Mucosa of rectum (tissue), 2 donors: Measurements from ENCODE around the gene TMCO6.

Experiments used
- H3K27ac ChIP-seq, 2 donors: one replicate each; pipeline ENCODE4 v1.7.0; 2013; ENCODE audit warnings: inconsistent platforms in 2 of 2, low read depth in 2 of 2, low read length in 2 of 2
- H3K27me3 ChIP-seq, 2 donors: one replicate each; pipeline ENCODE4 v1.7.0; 2013; ENCODE audit warnings: low read length in 2 of 2; ENCODE audit not compliant: control insufficient read depth in 2 of 2, insufficient read depth in 2 of 2
- H3K36me3 ChIP-seq, 2 donors: one replicate each; pipeline ENCODE4 v1.7.0; 2013; ENCODE audit warnings: low read length in 2 of 2; ENCODE audit not compliant: control insufficient read depth in 2 of 2, insufficient read depth in 2 of 2
- H3K4me1 ChIP-seq, 2 donors: one replicate each; pipeline ENCODE4 v1.7.0; 2013; ENCODE audit warnings: low read length in 2 of 2, mild to moderate bottlenecking in 1 of 2; ENCODE audit not compliant: control insufficient read depth in 2 of 2, insufficient read depth in 2 of 2
- H3K4me3 ChIP-seq, 2 donors: one replicate each; pipeline ENCODE4 v1.7.0; 2013; ENCODE audit warnings: low read length in 2 of 2
- H3K9ac ChIP-seq, 2 donors: one replicate each; pipeline ENCODE4 v1.7.0; 2013; ENCODE audit warnings: low read length in 2 of 2, low read depth in 1 of 2, mild to moderate bottlenecking in 1 of 2
- H3K9me3 ChIP-seq, 2 donors: one replicate each; pipeline ENCODE4 v1.7.0; 2013; ENCODE audit warnings: low read length in 2 of 2; ENCODE audit not compliant: control insufficient read depth in 2 of 2
- donor health status: healthy.
- donor health status: Normal muscosa, but diverticular disease.

The TMCO6 gene

GRCh38 chr5:140671472-140672125 is 32.3 kb downstream of the TMCO6 start:
- Histone ChIP-seq H3K36me3 (peaks cover 58 to 60% of the 10 kb centered on the region in 2 donors), H3K9ac (peak overlapping the region in 1 of 2 donors; percentile 28), H3K4me3 (no peak overlapping the region), H3K27me3 (no peaks in the 10 kb centered on the region), H3K4me1 (peaks cover 0 to 9% of the 10 kb centered on the region in 2 donors), H3K27ac (peak overlapping the region; percentile 52 to 60), H3K9me3 (no peaks in the 10 kb centered on the region)

GRCh38 chr5:140672455-140673186 is 33.4 kb downstream of the TMCO6 start:
- Histone ChIP-seq H3K9me3 (no peaks in the 10 kb centered on the region), H3K4me1 (peaks cover 0 to 9% of the 10 kb centered on the region in 2 donors), H3K27me3 (no peaks in the 10 kb centered on the region), H3K36me3 (peaks cover 68 to 70% of the 10 kb centered on the region in 2 donors), H3K27ac (peak overlapping the region; percentile 25 to 52), H3K4me3 (no peak overlapping the region), H3K9ac (no peak overlapping the region)

- Histone ChIP-seq H3K9ac (no peak within 1 kb of the TSS), H3K36me3 (peaks cover 63 to 72% of the 10 kb centered on the region in 2 donors), H3K9me3 (no peaks in the 10 kb centered on the region), H3K4me3 (no peak within 1 kb of the TSS), H3K4me1 (peaks cover 0 to 9% of the 10 kb centered on the region in 2 donors), H3K27me3 (no peaks in the 10 kb centered on the region), H3K27ac (peak within 1 kb of the TSS in 1 of 2 donors; percentile 25)
These were observed 34.1 kb downstream of the TMCO6 start, which contains the start of gene DND1 for GRCh38 chr5:140673187-140673976. TSS of gene DND1 (minus strand) at chr5:140673576. CDS start at chr5:140673542, 34 bp downstream.

GRCh38 chr5:140674211-140674610 is 35.0 kb downstream of the TMCO6 start:
- Histone ChIP-seq H3K27me3 (no peaks in the 10 kb centered on the region), H3K4me3 (no peak overlapping the region), H3K4me1 (peaks cover 0 to 9% of the 10 kb centered on the region in 2 donors), H3K36me3 (peaks cover 58 to 69% of the 10 kb centered on the region in 2 donors), H3K27ac (no peak overlapping the region), H3K9ac (no peak overlapping the region), H3K9me3 (no peaks in the 10 kb centered on the region)

DNA sequence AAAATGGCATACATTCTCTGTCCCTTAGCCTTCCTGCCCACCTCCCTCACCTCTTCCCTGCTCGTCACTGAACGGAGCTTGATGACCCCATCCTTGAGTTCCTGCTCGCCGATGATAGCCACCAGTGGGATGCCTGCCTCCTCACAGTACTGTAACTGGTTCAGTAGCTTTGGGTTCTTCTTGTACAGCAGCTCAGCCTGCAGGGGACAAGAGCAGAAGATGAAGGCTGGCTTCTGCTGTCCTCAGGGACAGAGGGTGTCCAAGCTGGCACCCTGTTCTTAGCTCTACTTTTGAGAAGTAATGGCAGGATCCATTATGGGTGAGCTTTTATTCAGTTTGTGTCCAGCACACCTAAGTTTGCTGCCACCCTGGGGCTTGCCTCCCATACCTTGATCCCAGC is 35.4 kb downstream of the TMCO6 start:
- H3K9ac ChIP-seq: no peak overlapping the region
- peaks cover 0 to 9% of the 10 kb centered on the region in 2 donors for H3K4me1 ChIP-seq
- no peaks in the 10 kb centered on the region for H3K9me3 ChIP-seq
- H3K27me3 ChIP-seq: no peaks in the 10 kb centered on the region
- H3K4me3 ChIP-seq: no peak overlapping the region
- no peak overlapping the region for H3K27ac ChIP-seq
- peaks cover 57 to 69% of the 10 kb centered on the region in 2 donors for H3K36me3 ChIP-seq

DNA sequence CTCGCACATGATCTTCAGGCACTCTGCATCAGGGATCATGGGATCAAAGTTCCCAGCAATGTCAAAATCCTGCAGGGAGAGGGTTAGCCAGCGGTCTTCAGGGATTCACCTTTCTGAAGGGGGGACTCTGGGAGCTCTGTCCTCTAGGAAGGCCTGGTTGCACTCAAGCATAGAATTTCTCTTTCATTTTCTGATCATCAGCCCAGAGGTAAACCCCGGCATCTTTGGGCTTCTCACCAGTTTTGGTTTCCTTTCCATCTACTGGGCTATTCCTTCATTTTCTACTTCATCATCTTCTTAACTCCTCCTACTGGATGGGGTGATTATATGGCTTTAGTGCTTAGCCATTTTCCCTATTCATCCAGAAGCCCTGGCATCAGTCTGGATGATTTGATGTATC is 38.7 kb downstream of the TMCO6 start:
- H3K9me3 ChIP-seq: no peaks in the 10 kb centered on the region
- peaks cover 53 to 68% of the 10 kb centered on the region in 2 donors for H3K36me3 ChIP-seq
- no peak overlapping the region for H3K4me3 ChIP-seq
- H3K27me3 ChIP-seq: no peaks in the 10 kb centered on the region
- no peak overlapping the region for H3K27ac ChIP-seq
- peaks cover 0 to 4% of the 10 kb centered on the region in 2 donors for H3K4me1 ChIP-seq
- H3K9ac ChIP-seq: no peak overlapping the region

- H3K9ac ChIP-seq: no peak overlapping the region
- H3K9me3 ChIP-seq: no peaks in the 10 kb centered on the region
- H3K4me3 ChIP-seq: no peak overlapping the region
- peaks cover 0 to 4% of the 10 kb centered on the region in 2 donors for H3K4me1 ChIP-seq
- H3K27ac ChIP-seq: no peak overlapping the region
- no peaks in the 10 kb centered on the region for H3K27me3 ChIP-seq
- H3K36me3 ChIP-seq: peaks cover 48 to 62% of the 10 kb centered on the region in 2 donors
These were observed 39.7 kb downstream of the TMCO6 start for GRCh38 chr5:140678993-140679392.

DNA sequence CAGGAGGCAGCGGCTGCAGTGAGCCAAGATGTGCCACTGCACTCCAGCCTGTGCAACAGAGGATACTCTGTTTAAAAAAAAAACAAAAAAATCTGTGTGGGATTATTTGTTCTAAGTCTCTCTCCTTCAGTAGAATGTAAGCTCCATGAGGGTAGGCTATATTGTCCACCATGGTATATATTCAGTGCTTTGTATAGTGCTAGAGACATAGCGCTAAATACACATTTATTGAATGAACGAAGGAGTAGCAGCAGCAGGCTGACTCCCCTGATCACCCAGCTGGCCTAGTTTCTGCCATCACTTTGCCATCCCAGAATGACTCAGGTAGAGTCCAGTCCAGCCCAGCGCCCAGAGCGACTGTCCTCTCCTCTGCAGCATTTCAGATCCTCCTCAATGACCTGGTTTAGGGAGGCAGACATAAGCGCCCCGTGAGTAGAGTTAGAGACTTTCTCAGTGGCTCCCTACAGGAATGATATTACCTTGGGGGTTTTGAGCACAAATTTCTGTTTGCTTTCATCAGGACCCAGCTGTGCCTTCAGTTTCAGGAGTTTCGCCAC is 51.2 kb downstream of the TMCO6 start:
- Histone ChIP-seq H3K27ac (peak overlapping the region in 1 of 2 donors; percentile 87), H3K9ac (peak overlapping the region; percentile 80 to 89), H3K4me3 (peak overlapping the region; percentile 93 to 94), H3K27me3 (no peaks in the 10 kb centered on the region), H3K4me1 (peaks cover 10 to 11% of the 10 kb centered on the region in 2 donors), H3K9me3 (no peaks in the 10 kb centered on the region), H3K36me3 (peaks cover 23 to 26% of the 10 kb centered on the region in 2 donors)

- Histone ChIP-seq H3K27me3 (no peaks in the 10 kb centered on the region), H3K4me1 (peaks cover 10 to 11% of the 10 kb centered on the region in 2 donors), H3K36me3 (peaks cover 31% of the 10 kb centered on the region in 2 donors)
These were observed 52.0 kb downstream of the TMCO6 start, which contains the start of the genes HARS1 and HARS2 for GRCh38 chr5:140690941-140691924. TSS of gene HARS1 (minus strand) at chr5:140691370. CDS start at chr5:140691304, 66 bp downstream. TSS of gene HARS2 (plus strand) at chr5:140691455. CDS start at chr5:140691649, 194 bp downstream.

More at GRCh38 chr5:140690941-140691924, 52.0 kb downstream of the TMCO6 start, which contains the start of the genes HARS1 and HARS2:
- peak within 1 kb of the TSS; percentile 93 to 94 for H3K4me3 ChIP-seq
- H3K9ac ChIP-seq: peak within 1 kb of the TSS; percentile 80 to 92
- H3K9me3 ChIP-seq: no peaks in the 10 kb centered on the region
- peak within 1 kb of the TSS; percentile 87 to 92 for H3K27ac ChIP-seq
